Measurements from ENCODE around the gene CTU2. TPM values are rescaled to one million over a fixed set of nuclear protein-coding genes. Genes with fewer than 3 reads are reported as not detected.

CTU2 gene
- total and polyA plus RNA-seq, 4 experiments from 2014 or later = 11.5 to 21.1 (median 17.0) TPM

GRCh38 chr16:88748364-88748763, 42.1 kb downstream of the CTU2 start:
- no peaks in the 10 kb centered on the region for H3K27me3 ChIP-seq (ENCODE audit: insufficient read depth, low read length)
- peaks cover 6% of the 10 kb centered on the region for H3K36me3 ChIP-seq (ENCODE audit: insufficient read depth, low read length)
- no peak overlapping the region for H3K27ac ChIP-seq (ENCODE audit: low read depth, low read length)
- Mint-ChIP-seq H3K4me3 (peak overlapping the region in 1 of 8 donors; percentile 45), H3K9me3 (no peaks in the 10 kb centered on the region), H3K27ac (peak overlapping the region in 1 of 7 donors; percentile 74), H3K4me1 (peaks cover 9 to 39% (median 21%) of the 10 kb centered on the region in 4 donors), H3K27me3 (no peaks in the 10 kb centered on the region), H3K36me3 (peaks cover 0 to 7% of the 10 kb centered on the region in 2 donors)
- peaks cover 32% of the 10 kb centered on the region for H3K4me1 ChIP-seq (ENCODE audit: insufficient read depth, low read length)
- DNase-seq = no peak
- ChIA-PET POLR2A (ENCODE audit: partially characterized antibody) (interaction anchor here (0.7 to 7.6 kb wide), 4 partner anchors 9 to 34 kb away, joined by 3 to 138 read pairs (median 4); partner anchors contain the start of gene PIEZO1), CTCF (ENCODE audit: partially characterized antibody) (interaction anchor here (1.7 to 7.1 kb wide), 4 partner anchors 11 to 110 kb away, joined by 6 to 137 read pairs (median 24); partner anchors contain the start of gene PIEZO1)
- H3K9me3 ChIP-seq (ENCODE audit: control insufficient read depth in 1 of 2, low read length in 2 of 2) = no peaks in the 10 kb centered on the region
- intact Hi-C loops (cut with micrococcal nuclease) = no loop called here
- no peak overlapping the region for H3K4me3 ChIP-seq (ENCODE audit: low read length in 2 of 2)

- intact Hi-C loops (cut with micrococcal nuclease) = no loop called here
- Histone ChIP-seq H3K4me3 (ENCODE audit: low read length in 2 of 2) (no peak overlapping the region), H3K4me1 (ENCODE audit: insufficient read depth, low read length) (peaks cover 22% of the 10 kb centered on the region), H3K9me3 (ENCODE audit: control insufficient read depth in 1 of 2, low read length in 2 of 2) (no peaks in the 10 kb centered on the region), H3K27me3 (ENCODE audit: insufficient read depth, low read length) (no peaks in the 10 kb centered on the region), H3K27ac (ENCODE audit: low read depth, low read length) (no peak overlapping the region), H3K36me3 (ENCODE audit: insufficient read depth, low read length) (peaks cover 6% of the 10 kb centered on the region)
- H3K36me3 Mint-ChIP-seq = peaks cover 0 to 10% of the 10 kb centered on the region in 2 donors
- H3K4me1 Mint-ChIP-seq = peaks cover 6 to 33% (median 16%) of the 10 kb centered on the region in 4 donors
- CTCF ChIA-PET (ENCODE audit: partially characterized antibody) = interaction anchor here (1.7 kb wide), 1 partner anchor 12 kb away, joined by 6 read pairs; no protein-coding TSS in a partner anchor
- no peak overlapping the region for H3K4me3 Mint-ChIP-seq
- H3K27ac Mint-ChIP-seq = no peak overlapping the region
- peak in 1 of 5 donors; percentile 19 for DNase-seq
- POLR2A ChIA-PET (ENCODE audit: partially characterized antibody) = interaction anchor here (1.9 to 7.6 kb wide), 2 partner anchors 11 to 33 kb away, joined by 5 to 138 read pairs; partner anchors contain the start of gene PIEZO1
- no peaks in the 10 kb centered on the region for H3K9me3 Mint-ChIP-seq
- H3K27me3 Mint-ChIP-seq = no peaks in the 10 kb centered on the region
Measured at GRCh38 chr16:88749358-88749757, 43.1 kb downstream of the CTU2 start.

DNA sequence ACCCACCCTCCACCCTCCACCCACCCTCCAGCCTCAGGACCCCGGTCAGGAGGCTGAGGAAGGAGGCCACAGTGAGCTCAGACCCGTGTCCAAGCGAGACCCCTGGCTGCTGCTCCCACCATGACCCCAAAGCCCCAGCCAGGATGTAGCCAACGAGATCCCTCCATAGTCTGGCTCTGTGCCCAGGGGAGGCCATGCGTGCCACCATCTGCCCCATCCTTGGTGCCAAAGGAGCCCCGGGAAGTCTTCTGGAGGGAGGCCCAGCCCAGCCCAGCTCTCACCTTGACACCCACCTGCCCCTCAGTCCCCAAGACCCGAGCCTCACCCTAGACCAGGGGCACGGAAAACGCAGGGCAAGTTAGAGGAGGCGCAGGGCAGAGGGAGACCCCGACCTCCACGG, 44.6 kb downstream of the CTU2 start:
- no peak overlapping the region for H3K4me3 ChIP-seq (ENCODE audit: low read length in 2 of 2)
- H3K9me3 ChIP-seq (ENCODE audit: control insufficient read depth in 1 of 2, low read length in 2 of 2) = no peaks in the 10 kb centered on the region
- Mint-ChIP-seq H3K27me3 (no peaks in the 10 kb centered on the region), H3K27ac (no peak overlapping the region), H3K4me3 (no peak overlapping the region), H3K4me1 (peaks cover 5 to 27% (median 14%) of the 10 kb centered on the region in 4 donors), H3K36me3 (peaks cover 0 to 11% of the 10 kb centered on the region in 2 donors), H3K9me3 (no peaks in the 10 kb centered on the region)
- peaks cover 13% of the 10 kb centered on the region for H3K4me1 ChIP-seq (ENCODE audit: insufficient read depth, low read length)
- ChIA-PET POLR2A (ENCODE audit: partially characterized antibody) (interaction anchor here (1.8 kb wide), 1 partner anchor 31 kb away, joined by 8 read pairs; no protein-coding TSS in a partner anchor), CTCF (ENCODE audit: partially characterized antibody) (interaction anchor here (0.6 to 1.3 kb wide), 2 partner anchors 14 to 87 kb away, joined by 3 read pairs; no protein-coding TSS in a partner anchor)
- H3K27me3 ChIP-seq (ENCODE audit: insufficient read depth, low read length) = no peaks in the 10 kb centered on the region
- intact Hi-C loops (cut with micrococcal nuclease) = no loop called here
- DNase-seq = no peak
- H3K27ac ChIP-seq (ENCODE audit: low read depth, low read length) = no peak overlapping the region
- peaks cover 6% of the 10 kb centered on the region for H3K36me3 ChIP-seq (ENCODE audit: insufficient read depth, low read length)

- intact Hi-C loops (cut with micrococcal nuclease) = no loop called here
- Histone ChIP-seq H3K27ac (ENCODE audit: low read depth, low read length) (no peak overlapping the region), H3K36me3 (ENCODE audit: insufficient read depth, low read length) (peaks cover 6% of the 10 kb centered on the region), H3K4me1 (ENCODE audit: insufficient read depth, low read length) (peaks cover 8% of the 10 kb centered on the region), H3K9me3 (ENCODE audit: control insufficient read depth in 1 of 2, low read length in 2 of 2) (no peaks in the 10 kb centered on the region), H3K27me3 (ENCODE audit: insufficient read depth, low read length) (no peaks in the 10 kb centered on the region), H3K4me3 (ENCODE audit: low read length in 2 of 2) (no peak overlapping the region)
- Mint-ChIP-seq H3K4me1 (peaks cover 2 to 21% (median 7%) of the 10 kb centered on the region in 4 donors), H3K27me3 (no peaks in the 10 kb centered on the region), H3K4me3 (no peak overlapping the region), H3K27ac (no peak overlapping the region), H3K9me3 (no peaks in the 10 kb centered on the region), H3K36me3 (peaks cover 0 to 9% of the 10 kb centered on the region in 2 donors)
- ChIA-PET POLR2A (ENCODE audit: partially characterized antibody) (interaction anchor here (1.2 to 4.0 kb wide), 3 partner anchors 29 to 50 kb away, joined by 3 to 22 read pairs (median 8); no protein-coding TSS in a partner anchor), CTCF (ENCODE audit: partially characterized antibody) (interaction anchor here (1.2 kb wide), 2 partner anchors 9 to 105 kb away, joined by 3 read pairs; no protein-coding TSS in a partner anchor)
- DNase-seq = no peak
Measured at GRCh38 chr16:88752386-88753002, 46.2 kb downstream of the CTU2 start.

DNA sequence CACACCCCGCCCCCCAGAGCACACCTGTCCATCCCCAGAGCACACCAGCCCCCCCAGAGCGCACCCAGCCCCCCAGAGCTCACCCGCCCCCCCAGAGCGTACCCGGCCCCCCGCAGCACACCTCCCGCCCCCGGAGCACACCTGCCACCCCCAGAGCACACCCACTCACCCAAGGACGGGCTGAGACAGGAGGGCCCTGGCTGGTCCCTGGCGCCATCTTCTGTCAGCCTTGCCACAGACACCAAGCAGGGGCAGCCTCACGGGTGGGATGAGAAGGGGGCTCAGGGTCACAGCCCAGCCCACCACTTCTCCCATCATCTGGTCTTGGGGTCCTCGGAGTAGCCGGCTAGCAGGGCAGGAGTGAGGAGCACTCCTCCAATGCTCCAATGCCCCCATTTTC, 46.9 kb downstream of the CTU2 start:
- Mint-ChIP-seq H3K36me3 (peaks cover 0 to 9% of the 10 kb centered on the region in 2 donors), H3K4me1 (peaks cover 3 to 25% (median 9%) of the 10 kb centered on the region in 4 donors), H3K27ac (peak overlapping the region in 3 of 7 donors; percentile 17 to 83 (median 53)), H3K27me3 (no peaks in the 10 kb centered on the region), H3K4me3 (no peak overlapping the region), H3K9me3 (no peaks in the 10 kb centered on the region)
- CTCF ChIA-PET (ENCODE audit: partially characterized antibody) = interaction anchor here (2.9 kb wide), 2 partner anchors 10 to 28 kb away, joined by 16 to 20 read pairs; no protein-coding TSS in a partner anchor
- intact Hi-C loops (cut with micrococcal nuclease) = no loop called here
- POLR2A ChIA-PET (ENCODE audit: partially characterized antibody) = interaction anchor here (1.2 to 4.0 kb wide), 2 partner anchors 16 to 28 kb away, joined by 3 to 22 read pairs; no protein-coding TSS in a partner anchor
- Histone ChIP-seq H3K4me1 (ENCODE audit: insufficient read depth, low read length) (peaks cover 15% of the 10 kb centered on the region), H3K27ac (ENCODE audit: low read depth, low read length) (no peak overlapping the region), H3K27me3 (ENCODE audit: insufficient read depth, low read length) (no peaks in the 10 kb centered on the region), H3K9me3 (ENCODE audit: control insufficient read depth in 1 of 2, low read length in 2 of 2) (no peaks in the 10 kb centered on the region), H3K36me3 (ENCODE audit: insufficient read depth, low read length) (peaks cover 6% of the 10 kb centered on the region), H3K4me3 (ENCODE audit: low read length in 2 of 2) (no peak overlapping the region)
- DNase-seq = no peak

GRCh38 chr16:88753602-88754001, 47.3 kb downstream of the CTU2 start:
- peaks cover 0 to 9% of the 10 kb centered on the region in 2 donors for H3K36me3 Mint-ChIP-seq
- Histone ChIP-seq H3K27me3 (ENCODE audit: insufficient read depth, low read length) (no peaks in the 10 kb centered on the region), H3K27ac (ENCODE audit: low read depth, low read length) (peak overlapping the region; percentile 2), H3K36me3 (ENCODE audit: insufficient read depth, low read length) (peaks cover 6% of the 10 kb centered on the region), H3K4me3 (ENCODE audit: low read length in 2 of 2) (no peak overlapping the region), H3K4me1 (ENCODE audit: insufficient read depth, low read length) (peaks cover 19% of the 10 kb centered on the region), H3K9me3 (ENCODE audit: control insufficient read depth in 1 of 2, low read length in 2 of 2) (no peaks in the 10 kb centered on the region)
- intact Hi-C loops (cut with micrococcal nuclease) = no loop called here
- H3K9me3 Mint-ChIP-seq = no peaks in the 10 kb centered on the region
- H3K4me1 Mint-ChIP-seq = peaks cover 7 to 28% (median 13%) of the 10 kb centered on the region in 4 donors
- ChIA-PET CTCF (ENCODE audit: partially characterized antibody) (interaction anchor here (2.4 to 2.9 kb wide), 3 partner anchors 11 to 27 kb away, joined by 15 to 20 read pairs (median 16); no protein-coding TSS in a partner anchor), POLR2A (ENCODE audit: partially characterized antibody) (interaction anchor here (1.2 to 4.0 kb wide), 3 partner anchors 16 to 103 kb away, joined by 3 to 22 read pairs (median 3); partner anchors contain the start of genes GALNS and TRAPPC2L)
- peak overlapping the region in 6 of 7 donors; percentile 17 to 83 (median 77) for H3K27ac Mint-ChIP-seq
- H3K27me3 Mint-ChIP-seq = no peaks in the 10 kb centered on the region
- no peak for DNase-seq
- H3K4me3 Mint-ChIP-seq = no peak overlapping the region

Data from CD4-positive, alpha-beta memory T cell (primary cell).